ENCODE data around the gene WDR17. TPM values are rescaled to one million over a fixed set of nuclear protein-coding genes. Genes with fewer than 3 reads are reported as not detected.

WDR17 gene
- total RNA-seq, 1 experiment from 2014 or later: 4.4 TPM

- Mint-ChIP-seq H3K36me3 (0 out of 2 replicates have a peak, but pooled peaks cover 5% of the 10 kb centered on the region), H3K9me3 (peaks cover 18% of the 10 kb centered on the region), H3K27ac (no peak overlapping the region), H3K27me3 (ENCODE audit: low read depth) (no peaks in the 10 kb centered on the region), H3K4me1 (peaks cover under 1% of the 10 kb centered on the region; the same call in 1 of the 2 replicates), H3K4me3 (no peak overlapping the region)
- ChIA-PET CTCF (no interaction called here), POLR2A (no interaction called here)
- DNase-seq (ENCODE audit: low spot score): no peak
- TF ChIP-seq NR1H2 (CRISPR knock-in tag; IDR thresholded peaks at IDR 0.05): no peak
- TF ChIP-seq ZBTB43 (CRISPR knock-in tag; IDR thresholded peaks at IDR 0.05): no peak
- no peak for TF ChIP-seq ETV6 (CRISPR knock-in tag; IDR thresholded peaks at IDR 0.05)
- no peak for TF ChIP-seq GABPB1 (CRISPR knock-in tag; IDR thresholded peaks at IDR 0.05)
- TF ChIP-seq ARID4B (CRISPR knock-in tag; IDR thresholded peaks at IDR 0.05; ENCODE audit: borderline replicate concordance): no peak
- TF ChIP-seq JAZF1 (CRISPR knock-in tag; IDR thresholded peaks at IDR 0.05): no peak
- TF ChIP-seq E2F1 (CRISPR knock-in tag; IDR thresholded peaks at IDR 0.05): no peak
- no peak for TF ChIP-seq ZNF425 (CRISPR knock-in tag; conservative IDR thresholded peaks at IDR 0.05)
- no peak for TF ChIP-seq MLX (CRISPR knock-in tag; IDR thresholded peaks at IDR 0.05)
- TF ChIP-seq SMAD4 (CRISPR knock-in tag; IDR thresholded peaks at IDR 0.05): no peak
- TF ChIP-seq NFE2L1 (CRISPR knock-in tag; IDR thresholded peaks at IDR 0.05): no peak
- TF ChIP-seq PREB (CRISPR knock-in tag; IDR thresholded peaks at IDR 0.05; ENCODE audit: borderline replicate concordance): no peak
- TF ChIP-seq ZNF138 (CRISPR knock-in tag; conservative IDR thresholded peaks at IDR 0.05): no peak
- TF ChIP-seq MAX (CRISPR knock-in tag; IDR thresholded peaks at IDR 0.05): no peak
- TF ChIP-seq CREB1 (CRISPR knock-in tag; IDR thresholded peaks at IDR 0.05): no peak
- TF ChIP-seq SP1 (CRISPR knock-in tag; conservative IDR thresholded peaks at IDR 0.05): no peak
- no peak for TF ChIP-seq ERG (CRISPR knock-in tag; IDR thresholded peaks at IDR 0.05)
- no peak for TF ChIP-seq FOXP4 (CRISPR knock-in tag; IDR thresholded peaks at IDR 0.05)
- no peak for TF ChIP-seq ATF3 (CRISPR knock-in tag; conservative IDR thresholded peaks at IDR 0.05)
- ATAC-seq: no peak
Observed at GRCh38 chr4:176016601-176017000, 49.0 kb upstream of the WDR17 start.
